Measurements from ENCODE around the gene TAAR2. TPM values are rescaled to one million over a fixed set of nuclear protein-coding genes. Genes with fewer than 3 reads are reported as not detected.

TAAR2 gene
- total and polyA plus RNA-seq, 2 of the 13 experiments (the other 11 are each of a cell fraction or from before 2014, with no cell fraction given) = not detected

GRCh38 chr6:132612449-132613108 lies 11.5 kb downstream of the TAAR2 start (continued):
- TF ChIP-seq ZNF577 (CRISPR knock-in tag; IDR thresholded peaks at IDR 0.05; ENCODE audit: borderline replicate concordance, low read depth) (no peak), NFRKB (IDR thresholded peaks at IDR 0.05) (no peak), PAF1 (CRISPR knock-in tag; IDR thresholded peaks at IDR 0.05) (no peak), HNF4G (IDR thresholded peaks at IDR 0.05; ENCODE audit: borderline replicate concordance, low read depth, low read length) (no peak), HNF4G (CRISPR knock-in tag; IDR thresholded peaks at IDR 0.05; ENCODE audit: borderline replicate concordance, low read depth) (no peak), ARNTL (CRISPR knock-in tag; IDR thresholded peaks at IDR 0.05) (no peak), EZH2 (conservative IDR thresholded peaks at IDR 0.05; ENCODE audit: low read depth, low read length) (no peak), MIER2 (CRISPR knock-in tag; IDR thresholded peaks at IDR 0.05) (no peak), FOXA3 (CRISPR knock-in tag; IDR thresholded peaks at IDR 0.05) (peak; percentile 25; the same call in 1 of the 2 replicates), SAFB2 (CRISPR knock-in tag; IDR thresholded peaks at IDR 0.05; ENCODE audit: borderline replicate concordance, low read depth) (no peak), ZC3H4 (CRISPR knock-in tag; IDR thresholded peaks at IDR 0.05; ENCODE audit: borderline replicate concordance) (no peak), RXRB (CRISPR knock-in tag; IDR thresholded peaks at IDR 0.05; ENCODE audit: borderline replicate concordance) (no peak), ATF5 (CRISPR knock-in tag; IDR thresholded peaks at IDR 0.05; ENCODE audit: low read depth) (no peak), NFYC (CRISPR knock-in tag; IDR thresholded peaks at IDR 0.05) (no peak), REPIN1 (CRISPR knock-in tag; IDR thresholded peaks at IDR 0.05; ENCODE audit: borderline replicate concordance, low read depth) (no peak), SOX6 (IDR thresholded peaks at IDR 0.05) (no peak), SOX6 (CRISPR knock-in tag; IDR thresholded peaks at IDR 0.05) (0 out of 2 replicates have a peak, but pooled peaks have one; percentile 11), SP2 (CRISPR knock-in tag; IDR thresholded peaks at IDR 0.05) (no peak), ZNF670 (CRISPR knock-in tag; IDR thresholded peaks at IDR 0.05; ENCODE audit: borderline replicate concordance) (no peak), ZBTB21 (CRISPR knock-in tag; IDR thresholded peaks at IDR 0.05) (no peak), BATF2 (CRISPR knock-in tag; IDR thresholded peaks at IDR 0.05) (no peak), ARID5B (CRISPR knock-in tag; IDR thresholded peaks at IDR 0.05) (peak; percentile 36; the same call in 1 of the 2 replicates)
